SK-N-MC (cell line): ENCODE measurements around the gene MXRA7.

Experiments
- EZH2 ChIP-seq: fragments of 200-600 bp; sonication (generic); IDR thresholded peaks from one replicate; pipeline ENCODE4 v1.6.1; 2017; ENCODE audit warnings: antibody characterized with exemption
- FOXP2 ChIP-seq: optimal IDR thresholded peaks from 2 replicates; pipeline ENCODE3; 2011; ENCODE audit warnings: mild to moderate bottlenecking, moderate library complexity; ENCODE audit not compliant: insufficient read depth; ENCODE audit errors: extremely low read length, control extremely low read depth
- POLR2AphosphoS5 ChIP-seq: IDR thresholded peaks from 2 replicates; pipeline ENCODE4 v1.6.1; 2012; ENCODE audit warnings: mild to moderate bottlenecking, low read depth, low read length, borderline replicate concordance

- no peak for TF ChIP-seq POLR2AphosphoS5
- no peak for TF ChIP-seq EZH2
- no peak for TF ChIP-seq FOXP2
Measured at GRCh38 chr17:76654408-76654807, 56.4 kb downstream of the MXRA7 start.
